Cardiac muscle cell (in vitro differentiated cells and primary cell): Measurements from ENCODE around the gene PROCA1. TPM values are rescaled to one million over a fixed set of nuclear protein-coding genes. Genes with fewer than 3 reads are reported as not detected.
A peak's percentile ranks its signal among the peaks of the same experiment; 100 is the strongest.

Experiments
- DNase-seq, 2 donors: peaks; one replicate each; pipeline versions ENCODE4 v3.0.0 to v3.0.0-alpha.2; 2010 to 2017; ENCODE audit warnings: low read depth in 1 of 2, low spot score in 1 of 2
- H3K27ac ChIP-seq: fragments of 200-600 bp; sonication (generic); 2 replicates; pipeline ENCODE4 v1.5.1; 2016
- H3K27me3 ChIP-seq: fragments of 200-600 bp; sonication (generic); 2 replicates; pipeline ENCODE4 v1.6.0; 2016; ENCODE audit warnings: control low read depth
- H3K36me3 ChIP-seq: fragments of 200-600 bp; sonication (generic); 2 replicates; pipeline ENCODE4 v1.5.1; 2016; ENCODE audit warnings: control low read depth
- H3K4me1 ChIP-seq: fragments of 200-600 bp; sonication (generic); 2 replicates; pipeline ENCODE4 v1.8.1; 2017; ENCODE audit warnings: low read depth, mild to moderate bottlenecking, mixed run types
- H3K4me3 ChIP-seq: fragments of 200-600 bp; sonication (generic); 2 replicates; pipeline ENCODE4 v1.5.1; 2016; ENCODE audit warnings: mild to moderate bottlenecking
- H3K9me3 ChIP-seq: fragments of 200-600 bp; sonication (generic); 2 replicates; pipeline ENCODE4 v1.5.1; 2017; ENCODE audit warnings: low read depth, mild to moderate bottlenecking, control low read depth
- CTCF ChIP-seq: IDR thresholded peaks from 2 replicates; pipeline ENCODE4 v1.5.1; 2012; ENCODE audit warnings: low read depth, mild to moderate bottlenecking, low read length
- polyA plus RNA-seq: library from polyadenylated mRNA; unstranded; fragments of >200 nt; fragmentation: Nextera tagmentation; extraction: Ambion mirVana; gene quantifications from 2 replicates; pipeline ENCODE4 v1.2.1, GENCODE V29; 2016
- total RNA-seq: library from RNA; depleted of rRNA; stranded (reverse); fragments of >200 nt; gene quantifications from 2 replicates; pipeline ENCODE4 v1.2.3, GENCODE V29; 2016

PROCA1 gene
- total and polyA plus RNA-seq, 2 experiments from 2014 or later, result 7.8 to 44.8 TPM

- DNase-seq, result peak; percentile 66 to 82
- Histone ChIP-seq H3K4me1 (peaks cover 15% of the 10 kb centered on the region), H3K27ac (peak overlapping the region; percentile 99), H3K9me3 (no peaks in the 10 kb centered on the region), H3K36me3 (peaks cover 24% of the 10 kb centered on the region), H3K27me3 (no peaks in the 10 kb centered on the region), H3K4me3 (peak overlapping the region; percentile 88)
- TF ChIP-seq CTCF, result no peak
These were observed 33.5 kb upstream of the PROCA1 start for GRCh38 chr17:28744972-28745785.

- no peaks in the 10 kb centered on the region for H3K27me3 ChIP-seq
- peak overlapping the region; percentile 88 for H3K4me3 ChIP-seq
- no peaks in the 10 kb centered on the region for H3K9me3 ChIP-seq
- peak; percentile 69 for DNase-seq
- H3K36me3 ChIP-seq, result peaks cover 19% of the 10 kb centered on the region
- H3K27ac ChIP-seq, result peak overlapping the region; percentile 99
- no peak for TF ChIP-seq CTCF
- H3K4me1 ChIP-seq, result peaks cover 15% of the 10 kb centered on the region
These were observed 32.6 kb upstream of the PROCA1 start for GRCh38 chr17:28744104-28744971.

- TF ChIP-seq CTCF, result no peak
- Histone ChIP-seq H3K27me3 (no peaks in the 10 kb centered on the region), H3K4me1 (peaks cover 15% of the 10 kb centered on the region), H3K27ac (peak within 1 kb of the TSS; percentile 99), H3K4me3 (peak within 1 kb of the TSS; percentile 88), H3K9me3 (no peaks in the 10 kb centered on the region), H3K36me3 (peaks cover 10% of the 10 kb centered on the region)
- peak; percentile 87 to 90 for DNase-seq
These were observed 31.8 kb upstream of the PROCA1 start, which contains the start of gene TRAF4 for GRCh38 chr17:28743243-28744103. TSS of gene TRAF4 (plus strand) at chr17:28744011. CDS start at chr17:28744113, 102 bp downstream.

- no peaks in the 10 kb centered on the region for H3K36me3 ChIP-seq
- H3K27me3 ChIP-seq, result no peaks in the 10 kb centered on the region
- peaks cover 15% of the 10 kb centered on the region for H3K4me1 ChIP-seq
- H3K9me3 ChIP-seq, result no peaks in the 10 kb centered on the region
- no peak for TF ChIP-seq CTCF
- no peak overlapping the region for H3K4me3 ChIP-seq
- no peak for DNase-seq
- H3K27ac ChIP-seq, result no peak overlapping the region
These were observed 30.0 kb upstream of the PROCA1 start for GRCh38 chr17:28741358-28742349.
